Activated CD4-positive, alpha-beta T cell treated with anti-CD3 and anti-CD28 coated beads, Interleukin-2, amount 10 ng/mL, durations not matched to agents 7 days and 5 days (primary cell): ENCODE measurements around the gene TPM2. TPM values are rescaled to one million over a fixed set of nuclear protein-coding genes. Genes with fewer than 3 reads are reported as not detected.

ENCODE experiments used
- CTCF ChIA-PET: fragments of 350-600 bp; sonication (Branson Sonifier 250); formaldehyde crosslinking; loops from one replicate; lab custom pipeline; 2021; ENCODE audit warnings: antibody characterized with exemption; lab: Charles Lee
- POLR2A ChIA-PET: fragments of 350-600 bp; sonication (Branson Sonifier 250); formaldehyde crosslinking; loops from one replicate; lab custom pipeline; 2021; ENCODE audit warnings: antibody characterized with exemption; lab: Charles Lee
- DNase-seq: peaks from one replicate; pipeline ENCODE4 v3.0.0-alpha.2; 2020
- H3K27ac Mint-ChIP-seq: one replicate; pipeline ENCODE4 v1.8.0; 2021; ENCODE audit warnings: mild to moderate bottlenecking, moderate library complexity, mixed read lengths
- H3K27me3 Mint-ChIP-seq: one replicate; pipeline ENCODE4 v1.8.0; 2021; ENCODE audit warnings: mixed read lengths
- H3K36me3 Mint-ChIP-seq: one replicate; pipeline ENCODE4 v1.8.0; 2021; ENCODE audit warnings: low read depth, mixed read lengths
- H3K4me1 Mint-ChIP-seq: one replicate; pipeline ENCODE4 v1.8.0; 2021; ENCODE audit warnings: mixed read lengths
- H3K4me3 Mint-ChIP-seq: one replicate; pipeline ENCODE4 v1.8.0; 2021; ENCODE audit warnings: mild to moderate bottlenecking, moderate library complexity, mixed read lengths
- H3K9me3 Mint-ChIP-seq: one replicate; pipeline ENCODE4 v1.8.0; 2021; ENCODE audit warnings: mixed read lengths
- total RNA-seq, 2 experiments: library from RNA; stranded (reverse); gene quantifications; one replicate each; pipeline ENCODE4 v1.2.3, GENCODE V29; 2021

TPM2 gene
- total RNA-seq, 2 experiments from 2014 or later = 13.1 to 13.4 TPM

- Mint-ChIP-seq H3K36me3 (peaks cover 25% of the 10 kb centered on the region), H3K9me3 (peaks cover 4% of the 10 kb centered on the region), H3K27me3 (no peaks in the 10 kb centered on the region), H3K4me3 (peak overlapping the region; percentile 85), H3K4me1 (peaks cover 58% of the 10 kb centered on the region), H3K27ac (peak overlapping the region; percentile 88)
- no peak for DNase-seq
- ChIA-PET POLR2A (interaction anchor here (0.6 kb wide), 1 partner anchor 62 kb away, joined by 3 read pairs; no protein-coding TSS in a partner anchor), CTCF (interaction anchor here (0.6 to 7.2 kb wide), 14 partner anchors 8 to 1769 kb away, joined by 3 to 74 read pairs (median 5); partner anchors contain the start of genes CA9, CREB3, SIT1 and TLN1)
Measured at GRCh38 chr9:35665471-35665818, 24.3 kb downstream of the TPM2 start.

DNA sequence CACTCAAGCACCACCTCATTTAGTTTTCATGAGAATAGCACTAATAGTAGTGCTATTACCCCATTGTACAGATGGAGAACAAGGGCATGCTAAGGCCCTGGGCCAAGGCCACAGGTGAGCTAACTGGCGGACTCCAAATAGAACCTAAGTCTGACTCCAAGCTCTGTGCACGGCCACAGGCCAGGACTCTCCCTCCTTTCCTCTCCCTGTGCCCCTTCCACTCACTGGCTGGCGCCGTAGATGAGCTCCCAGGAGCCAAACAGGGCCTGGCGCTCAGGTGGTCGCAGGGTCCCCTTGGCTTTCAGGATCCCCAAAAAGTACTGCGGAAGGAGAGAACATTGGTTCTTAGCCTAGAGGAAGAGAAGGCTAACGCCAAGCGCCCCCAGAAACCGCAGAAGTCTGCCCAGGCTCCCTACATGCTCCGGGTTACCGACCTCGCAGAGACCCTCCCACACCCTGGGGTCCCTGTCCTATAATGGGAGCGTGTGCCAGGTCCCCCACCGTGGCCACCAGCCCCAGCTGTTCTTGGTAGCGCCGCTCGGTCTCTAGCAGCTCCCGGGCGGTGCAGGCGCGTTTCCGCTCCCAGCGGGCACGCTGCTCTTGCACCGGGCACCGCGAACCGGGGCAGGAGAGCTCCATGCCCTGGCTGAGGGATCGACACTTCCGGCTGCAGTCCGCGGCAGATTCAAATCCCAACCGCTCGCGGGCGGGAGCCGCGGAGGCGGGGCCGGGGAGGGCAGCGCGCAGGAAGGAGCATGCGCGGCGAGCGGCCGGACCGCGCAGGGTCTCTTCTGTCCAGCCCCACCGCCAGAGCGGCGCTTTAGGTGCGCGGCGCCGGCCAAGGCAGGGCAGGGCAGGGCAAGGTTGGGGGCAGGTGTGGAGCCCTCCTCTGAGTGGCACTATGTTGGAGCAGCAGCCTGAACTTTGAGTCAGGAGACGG is 24.9 kb downstream of the TPM2 start, which contains the start of gene ARHGEF39:
ARHGEF39 (minus strand) TSS at position 665 of the 940 bp plus-strand sequence; CDS start at position 639, 26 bp downstream.
- H3K4me1 Mint-ChIP-seq = peaks cover 64% of the 10 kb centered on the region

GRCh38 chr9:35662437-35662836 is 27.3 kb downstream of the TPM2 start:
- Mint-ChIP-seq H3K27me3 (peaks cover 4% of the 10 kb centered on the region), H3K36me3 (peaks cover 42% of the 10 kb centered on the region), H3K4me3 (peak overlapping the region; percentile 50), H3K27ac (peak overlapping the region; percentile 76), H3K9me3 (peaks cover 3% of the 10 kb centered on the region), H3K4me1 (peaks cover 80% of the 10 kb centered on the region)
- ChIA-PET POLR2A (interaction anchor here (0.6 kb wide), 1 partner anchor 82 kb away, joined by 3 read pairs; no protein-coding TSS in a partner anchor), CTCF (interaction anchor here (1.3 to 7.2 kb wide), 3 partner anchors 14 to 66 kb away, joined by 5 to 74 read pairs (median 7); partner anchors contain the start of gene SIT1)
- no peak for DNase-seq

More for the DNA sequence above, 24.9 kb downstream of the TPM2 start, which contains the start of gene ARHGEF39:
- POLR2A ChIA-PET = interaction anchor here (0.7 to 1.1 kb wide), 2 partner anchors 17 to 64 kb away, joined by 3 to 4 read pairs; no protein-coding TSS in a partner anchor
- Mint-ChIP-seq H3K27ac (peak within 1 kb of the TSS; percentile 88), H3K27me3 (no peaks in the 10 kb centered on the region), H3K4me3 (peak within 1 kb of the TSS; percentile 85), H3K9me3 (peaks cover 4% of the 10 kb centered on the region), H3K36me3 (peaks cover 31% of the 10 kb centered on the region)
- peak; percentile 76 for DNase-seq
- CTCF ChIA-PET = interaction anchor here (0.7 to 7.2 kb wide), 18 partner anchors 8 to 126 kb away, joined by 3 to 74 read pairs (median 4); partner anchors contain the start of genes CA9, CREB3, GBA2 and RGP1

- ChIA-PET CTCF (interaction anchor here (1.3 to 7.2 kb wide), 5 partner anchors 14 to 95 kb away, joined by 5 to 74 read pairs (median 5); partner anchors contain the start of gene SIT1), POLR2A (interaction anchor here (0.5 to 1.0 kb wide), 3 partner anchors 8 to 81 kb away, joined by 3 to 4 read pairs (median 3); no protein-coding TSS in a partner anchor)
- peak overlapping the region; percentile 76 for H3K27ac Mint-ChIP-seq
- peaks cover 4% of the 10 kb centered on the region for H3K27me3 Mint-ChIP-seq
- peak; percentile 40 for DNase-seq
- peaks cover 42% of the 10 kb centered on the region for H3K36me3 Mint-ChIP-seq
- no peaks in the 10 kb centered on the region for H3K9me3 Mint-ChIP-seq
- peaks cover 86% of the 10 kb centered on the region for H3K4me1 Mint-ChIP-seq
- H3K4me3 Mint-ChIP-seq = peak overlapping the region; percentile 50
Measured at GRCh38 chr9:35661756-35662350, 27.9 kb downstream of the TPM2 start.

- Mint-ChIP-seq H3K4me3 (peak overlapping the region; percentile 26), H3K27ac (peak overlapping the region; percentile 54), H3K27me3 (peaks cover 4% of the 10 kb centered on the region), H3K9me3 (no peaks in the 10 kb centered on the region), H3K36me3 (peaks cover 42% of the 10 kb centered on the region), H3K4me1 (peaks cover 87% of the 10 kb centered on the region)
- ChIA-PET CTCF (interaction anchor here (1.0 to 7.2 kb wide), 7 partner anchors 13 to 129 kb away, joined by 3 to 74 read pairs (median 5); partner anchors contain the start of gene SIT1), POLR2A (interaction anchor here (1.0 kb wide), 1 partner anchor 9 kb away, joined by 4 read pairs; no protein-coding TSS in a partner anchor)
- no peak for DNase-seq
Measured at GRCh38 chr9:35660966-35661415, 28.7 kb downstream of the TPM2 start.

GRCh38 chr9:35659340-35659739 is 30.4 kb downstream of the TPM2 start:
- H3K27me3 Mint-ChIP-seq = peaks cover 4% of the 10 kb centered on the region
- H3K27ac Mint-ChIP-seq = peak overlapping the region; percentile 82
- ChIA-PET POLR2A (no interaction called here), CTCF (interaction anchor here (0.7 to 4.9 kb wide), 14 partner anchors 11 to 97 kb away, joined by 3 to 60 read pairs (median 7); partner anchors contain the start of genes CREB3, GBA2, RGP1 and TESK1)
- DNase-seq = no peak
- H3K36me3 Mint-ChIP-seq = peaks cover 42% of the 10 kb centered on the region
- H3K4me1 Mint-ChIP-seq = peaks cover 80% of the 10 kb centered on the region
- no peaks in the 10 kb centered on the region for H3K9me3 Mint-ChIP-seq
- peak overlapping the region; percentile 93 for H3K4me3 Mint-ChIP-seq

- DNase-seq = no peak
- H3K9me3 Mint-ChIP-seq = no peaks in the 10 kb centered on the region
- H3K27ac Mint-ChIP-seq = peak overlapping the region; percentile 82
- peaks cover 42% of the 10 kb centered on the region for H3K36me3 Mint-ChIP-seq
- peaks cover 4% of the 10 kb centered on the region for H3K27me3 Mint-ChIP-seq
- H3K4me1 Mint-ChIP-seq = peaks cover 77% of the 10 kb centered on the region
- CTCF ChIA-PET = interaction anchor here (0.7 to 4.9 kb wide), 16 partner anchors 11 to 97 kb away, joined by 3 to 60 read pairs (median 6); partner anchors contain the start of genes CREB3, GBA2, RGP1 and TESK1
- H3K4me3 Mint-ChIP-seq = peak overlapping the region; percentile 93
- POLR2A ChIA-PET = no interaction called here
Measured at GRCh38 chr9:35658968-35659220, 30.8 kb downstream of the TPM2 start.

DNA sequence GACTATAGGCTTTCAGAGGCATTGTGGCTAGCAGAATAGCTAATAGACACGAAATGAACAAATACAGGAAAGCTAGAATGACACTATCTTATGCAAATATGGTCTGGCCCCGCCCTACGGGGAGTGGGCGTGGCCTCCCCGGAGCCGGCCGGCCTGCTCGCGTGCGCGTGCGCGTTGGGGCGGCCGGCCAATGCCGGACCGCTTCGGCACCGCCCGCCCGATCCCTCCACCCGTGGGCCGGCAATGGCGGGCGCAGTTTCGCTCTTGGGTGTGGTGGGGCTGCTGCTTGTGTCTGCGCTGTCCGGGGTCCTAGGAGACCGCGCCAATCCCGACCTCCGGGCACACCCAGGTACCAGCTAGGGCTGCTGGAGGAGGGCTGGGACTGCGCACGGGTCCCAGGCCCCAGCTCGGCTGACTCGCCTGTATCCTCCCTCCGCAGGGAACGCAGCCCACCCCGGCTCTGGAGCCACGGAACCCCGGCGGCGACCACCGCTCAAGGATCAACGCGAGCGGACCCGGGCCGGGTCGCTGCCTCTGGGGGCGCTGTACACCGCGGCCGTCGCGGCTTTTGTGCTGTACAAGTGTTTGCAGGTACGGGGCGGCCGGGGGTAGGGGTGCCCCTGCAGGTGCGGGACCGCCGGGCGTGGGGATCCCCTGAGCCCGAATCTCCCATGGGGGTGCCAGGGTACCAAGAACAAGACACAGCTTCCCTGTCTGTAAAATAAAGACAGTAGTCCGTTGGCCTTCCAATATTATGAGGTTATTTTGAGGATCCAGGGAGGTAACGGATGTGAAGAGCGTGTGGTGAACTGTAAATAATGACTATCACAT is 31.4 kb downstream of the TPM2 start, which contains the start of gene CCDC107:
CCDC107 (plus strand) TSS at position 156 of the 831 bp plus-strand sequence; CDS start at position 244, 88 bp downstream.
- Mint-ChIP-seq H3K27me3 (peaks cover 4% of the 10 kb centered on the region), H3K36me3 (peaks cover 41% of the 10 kb centered on the region), H3K4me1 (peaks cover 71% of the 10 kb centered on the region), H3K9me3 (no peaks in the 10 kb centered on the region), H3K4me3 (peak within 1 kb of the TSS; percentile 93), H3K27ac (peak within 1 kb of the TSS; percentile 99)
- DNase-seq = peak; percentile 80
- CTCF ChIA-PET = interaction anchor here (0.6 to 4.9 kb wide), 35 partner anchors 9 to 224 kb away, joined by 3 to 60 read pairs (median 5); partner anchors contain the start of genes CREB3, GBA2, RGP1 and TESK1
- POLR2A ChIA-PET = interaction anchor here (0.9 kb wide), 1 partner anchor 91 kb away, joined by 3 read pairs; the partner anchor contains the start of genes GBA2 and RGP1

- peak within 1 kb of the TSS; percentile 93 for H3K4me3 Mint-ChIP-seq
- POLR2A ChIA-PET = interaction anchor here (0.9 kb wide), 1 partner anchor 92 kb away, joined by 3 read pairs; the partner anchor contains the start of genes GBA2 and RGP1
- peaks cover 37% of the 10 kb centered on the region for H3K36me3 Mint-ChIP-seq
- H3K9me3 Mint-ChIP-seq = no peaks in the 10 kb centered on the region
- DNase-seq = peak; percentile 91
- H3K27ac Mint-ChIP-seq = peak within 1 kb of the TSS; percentile 99
- H3K4me1 Mint-ChIP-seq = peaks cover 64% of the 10 kb centered on the region
- H3K27me3 Mint-ChIP-seq = peaks cover 4% of the 10 kb centered on the region
- CTCF ChIA-PET = interaction anchor here (0.6 to 4.9 kb wide), 28 partner anchors 8 to 225 kb away, joined by 3 to 60 read pairs (median 5); partner anchors contain the start of genes CREB3, GBA2, RGP1 and TESK1
Measured at GRCh38 chr9:35657546-35658136, 32.1 kb downstream of the TPM2 start, which contains the start of gene RMRP. Gene RMRP, minus strand, starts transcription at chr9:35658019.

DNA sequence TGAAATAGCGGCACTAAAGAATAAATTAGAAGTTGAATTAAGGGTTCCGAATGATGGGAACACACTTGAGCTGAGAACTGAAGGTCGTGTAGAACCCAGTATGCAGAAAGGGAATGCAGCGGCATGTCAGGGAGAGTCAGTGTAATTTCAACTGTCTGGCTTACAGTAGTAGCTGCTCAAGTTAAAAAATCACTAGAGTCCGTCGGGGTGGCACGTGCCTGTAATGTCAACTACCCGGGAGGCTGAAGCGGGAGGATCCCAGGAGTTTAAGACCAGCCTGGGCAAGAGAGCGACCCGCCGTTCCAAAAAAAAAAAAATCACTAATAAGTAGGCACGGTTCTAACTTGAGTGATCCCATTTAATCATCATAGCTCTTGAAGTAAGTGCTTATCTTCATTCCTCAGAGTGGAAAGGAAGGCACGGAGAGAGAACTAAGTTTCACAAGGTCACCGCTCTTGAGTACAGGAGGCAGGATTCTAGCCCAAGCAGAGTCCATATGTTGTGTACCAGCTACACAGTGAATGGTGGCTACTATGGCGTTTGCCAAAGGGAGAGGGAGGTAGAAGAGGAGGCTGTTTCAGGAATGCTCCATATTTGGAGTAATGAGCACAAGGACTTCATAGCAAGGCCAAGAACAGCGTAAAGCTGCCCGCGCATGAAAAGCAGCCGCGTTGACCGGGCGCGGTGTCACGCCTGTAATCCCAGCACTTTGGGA is 32.7 kb downstream of the TPM2 start:
- Mint-ChIP-seq H3K9me3 (no peaks in the 10 kb centered on the region), H3K27ac (peak overlapping the region; percentile 99)
- CTCF ChIA-PET = interaction anchor here (0.7 to 4.9 kb wide), 20 partner anchors 8 to 159 kb away, joined by 3 to 60 read pairs (median 6); partner anchors contain the start of genes CREB3, GBA2, RGP1 and TESK1

More for the DNA sequence above, 32.7 kb downstream of the TPM2 start:
- peak overlapping the region; percentile 93 for H3K4me3 Mint-ChIP-seq
- peaks cover 30% of the 10 kb centered on the region for H3K36me3 Mint-ChIP-seq
- H3K27me3 Mint-ChIP-seq = peaks cover 4% of the 10 kb centered on the region
- H3K4me1 Mint-ChIP-seq = peaks cover 60% of the 10 kb centered on the region
- POLR2A ChIA-PET = no interaction called here
- DNase-seq = no peak
